Hepatocyte (in vitro differentiated cells): ENCODE data around the gene ZNF584. TPM values are rescaled to one million over a fixed set of nuclear protein-coding genes. Genes with fewer than 3 reads are reported as not detected.

Experiments used
- DNase-seq: peaks from one replicate; pipeline ENCODE4 v3.0.0-alpha.2; 2016; ENCODE audit warnings: low spot score
- H2AFZ ChIP-seq: fragments of 200-600 bp; sonication (generic); 2 replicates; pipeline ENCODE4 v1.6.0; 2016; ENCODE audit warnings: antibody characterized with exemption, mild to moderate bottlenecking
- H3K27ac ChIP-seq: fragments of 200-600 bp; sonication (generic); 2 replicates; pipeline ENCODE4 v1.5.1; 2016; ENCODE audit warnings: mild to moderate bottlenecking
- H3K27me3 ChIP-seq: fragments of 200-600 bp; sonication (generic); 2 replicates; pipeline ENCODE4 v1.6.1; 2016
- H3K36me3 ChIP-seq: fragments of 200-600 bp; sonication (generic); replicated peaks from 2 replicates; pipeline ENCODE4 v1.5.1; 2016; ENCODE audit warnings: low read depth; ENCODE audit not compliant: insufficient read depth
- H3K4me1 ChIP-seq: fragments of 200-600 bp; sonication (generic); 2 replicates; pipeline ENCODE4 v1.5.1; 2016; ENCODE audit warnings: mild to moderate bottlenecking, moderate library complexity; ENCODE audit not compliant: insufficient read depth
- H3K4me2 ChIP-seq: fragments of 200-600 bp; sonication (generic); 2 replicates; pipeline ENCODE4 v1.6.0; 2016
- H3K4me3 ChIP-seq: fragments of 200-600 bp; sonication (generic); 2 replicates; pipeline ENCODE4 v1.5.1; 2016; ENCODE audit warnings: mild to moderate bottlenecking
- H3K79me2 ChIP-seq: fragments of 200-600 bp; sonication (generic); 2 replicates; pipeline ENCODE4 v1.6.0; 2017; ENCODE audit warnings: mild to moderate bottlenecking
- H3K9me2 ChIP-seq: fragments of 200-600 bp; sonication (generic); replicated peaks from 2 replicates; pipeline ENCODE4 v1.6.0; 2017; ENCODE audit warnings: mild to moderate bottlenecking; ENCODE audit not compliant: insufficient read depth
- H3K9me3 ChIP-seq: fragments of 200-600 bp; sonication (generic); 2 replicates; pipeline ENCODE4 v1.5.1; 2016; ENCODE audit warnings: low read depth, mild to moderate bottlenecking
- H4K20me1 ChIP-seq: fragments of 200-600 bp; sonication (generic); 2 replicates; pipeline ENCODE4 v1.6.0; 2016; ENCODE audit warnings: mild to moderate bottlenecking; ENCODE audit not compliant: insufficient read depth, poor library complexity, severe bottlenecking
- CTCF ChIP-seq: fragments of 200-600 bp; sonication (generic); IDR thresholded peaks from 2 replicates; pipeline ENCODE4 v1.5.1; 2016; ENCODE audit warnings: antibody characterized with exemption, mild to moderate bottlenecking; ENCODE audit not compliant: poor library complexity
- EZH2 ChIP-seq: fragments of 200-600 bp; sonication (generic); IDR thresholded peaks from 2 replicates; pipeline ENCODE4 v1.6.1; 2016; ENCODE audit warnings: antibody characterized with exemption, mild to moderate bottlenecking, borderline replicate concordance
- EZH2phosphoT487 ChIP-seq: fragments of 200-600 bp; sonication (generic); IDR thresholded peaks from one replicate; pipeline ENCODE4 v1.6.1; 2018; ENCODE audit warnings: antibody characterized with exemption, mild to moderate bottlenecking, low read depth, moderate library complexity; ENCODE audit not compliant: unreplicated experiment, severe bottlenecking
- WGBS: methylation state at CpG from one replicate; pipeline ENCODE4 v1.1.6; 2016; ENCODE audit warnings: low lambda C conversion rate; ENCODE audit errors: missing lambda C conversion rate; 5-methylcytosine and 5-hydroxymethylcytosine counted together
- polyA plus RNA-seq: library from polyadenylated mRNA; unstranded; fragments of >200 nt; fragmentation: Nextera tagmentation; extraction: Ambion mirVana; gene quantifications from 2 replicates; pipeline ENCODE4 v1.2.1, GENCODE V29; 2016
- total RNA-seq: library from RNA; depleted of rRNA; stranded (reverse); fragments of >200 nt; gene quantifications from 2 replicates; pipeline ENCODE4 v1.2.3, GENCODE V29; 2014

Gene ZNF584
- total and polyA plus RNA-seq, 2 experiments from 2014 or later, result 5.5 to 7.9 TPM

DNA sequence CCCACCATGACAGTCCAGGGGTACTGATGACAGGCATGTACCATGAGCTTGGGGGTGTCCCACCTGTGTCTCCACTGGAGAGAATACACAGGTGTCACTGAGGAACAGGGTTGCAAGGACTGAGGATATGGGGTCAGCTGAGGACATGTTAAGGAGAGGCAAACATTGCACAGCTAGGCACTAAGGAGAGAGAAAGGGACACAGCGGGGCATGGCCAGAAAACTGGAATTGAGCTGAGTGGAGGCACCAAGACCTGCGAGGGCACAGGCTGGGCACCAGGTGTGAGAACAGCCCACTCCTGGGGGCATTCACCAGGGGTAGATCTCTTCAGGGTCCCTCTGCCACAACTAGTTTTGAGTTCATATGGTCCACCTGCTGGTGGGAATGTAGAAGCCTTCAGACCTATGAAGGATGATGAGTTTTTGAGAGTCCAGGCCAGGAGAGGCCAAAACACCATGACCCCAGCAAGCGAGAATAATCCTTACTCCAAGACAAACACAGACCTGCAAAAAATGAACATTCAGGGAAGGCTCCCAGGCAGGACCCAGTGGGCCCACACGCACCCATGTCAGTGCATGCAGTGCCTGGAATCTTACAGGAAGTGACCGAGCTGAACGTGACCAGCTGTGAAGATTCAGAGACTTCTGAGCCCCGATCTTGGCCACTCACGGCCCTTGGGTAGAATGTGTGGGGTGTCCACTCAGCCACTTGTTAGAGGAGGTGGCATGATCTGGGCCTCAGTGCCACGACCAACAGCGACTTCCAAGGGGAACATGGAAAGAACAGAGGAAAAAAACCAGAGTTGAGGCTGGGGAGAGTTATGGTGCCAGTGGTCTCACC is 1.4 kb upstream of the ZNF584 start:
- peak overlapping the region; percentile 95 for H3K27ac ChIP-seq
- no peaks in the 10 kb centered on the region for H3K9me3 ChIP-seq
- TF ChIP-seq CTCF, result peak; percentile 35
- TF ChIP-seq EZH2phosphoT487, result no peak
- H4K20me1 ChIP-seq, result no peaks in the 10 kb centered on the region
- H3K4me2 ChIP-seq, result peak overlapping the region; percentile 90
- no peaks in the 10 kb centered on the region for H3K27me3 ChIP-seq
- no peaks in the 10 kb centered on the region for H3K9me2 ChIP-seq
- H3K4me1 ChIP-seq, result peaks cover 10% of the 10 kb centered on the region
- H3K4me3 ChIP-seq, result peak overlapping the region; percentile 61
- 83% methylated on average over 10 of the region's 10 CpGs for WGBS
- DNase-seq, result peak; percentile 26
- H3K79me2 ChIP-seq, result peaks cover 48% of the 10 kb centered on the region
- H3K36me3 ChIP-seq, result no peaks in the 10 kb centered on the region
- no peak overlapping the region for H2AFZ ChIP-seq

- DNase-seq, result peak; percentile 46
- Histone ChIP-seq H3K4me1 (peaks cover 8% of the 10 kb centered on the region), H4K20me1 (no peaks in the 10 kb centered on the region), H2AFZ (peak overlapping the region; percentile 65), H3K79me2 (peaks cover 45% of the 10 kb centered on the region), H3K9me2 (no peaks in the 10 kb centered on the region), H3K27ac (peak overlapping the region; percentile 95), H3K36me3 (no peaks in the 10 kb centered on the region), H3K27me3 (no peaks in the 10 kb centered on the region), H3K4me3 (peak overlapping the region; percentile 61), H3K4me2 (peak overlapping the region; percentile 90), H3K9me3 (no peaks in the 10 kb centered on the region)
- TF ChIP-seq EZH2phosphoT487 (no peak), EZH2 (no peak), CTCF (no peak)
- 24% methylated on average over 22 of the region's 22 CpGs for WGBS
Measured at GRCh38 chr19:58407658-58408151, 744 bp upstream of the ZNF584 start.

DNA sequence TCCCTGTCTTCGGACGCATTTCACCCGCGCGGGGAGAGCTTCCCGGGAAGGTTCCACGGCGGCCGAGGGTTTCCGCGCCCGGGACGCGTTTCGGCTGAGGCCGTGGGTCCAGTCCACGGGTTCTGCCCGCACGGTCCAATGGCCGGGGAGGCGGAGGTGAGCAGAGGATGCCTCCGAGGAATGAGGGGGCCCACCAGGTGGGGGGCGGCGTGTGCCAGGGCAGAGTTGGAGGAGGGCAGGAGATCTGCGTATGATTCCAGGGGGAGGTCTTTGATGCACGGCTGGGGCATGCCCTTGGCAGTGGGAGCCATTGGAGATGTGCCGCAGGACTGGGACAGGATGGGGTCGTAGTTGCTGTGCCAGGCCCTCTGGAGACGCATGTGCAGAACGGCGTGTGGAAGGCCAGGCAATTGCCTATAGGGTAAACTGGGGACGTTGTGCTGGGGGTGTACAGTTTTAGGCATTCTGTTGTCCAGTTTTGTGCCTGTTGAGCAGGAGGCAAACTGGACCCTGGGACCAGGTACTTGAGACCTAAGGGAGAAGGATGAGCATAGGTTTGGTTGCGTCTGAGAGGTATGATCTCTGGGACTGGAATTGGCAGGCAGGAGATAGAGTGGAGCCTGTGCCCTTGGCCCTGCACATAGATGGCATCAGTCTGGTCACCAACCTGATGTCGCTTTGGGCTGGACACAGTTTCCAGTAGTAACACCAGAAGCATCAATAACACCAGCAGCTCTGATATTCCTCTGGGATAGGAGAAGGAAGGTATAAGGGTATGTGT is 751 bp downstream of the ZNF584 start:
- Histone ChIP-seq H3K9me3 (no peaks in the 10 kb centered on the region), H3K4me2 (peak overlapping the region; percentile 97), H3K4me1 (peaks cover 8% of the 10 kb centered on the region), H4K20me1 (no peaks in the 10 kb centered on the region), H3K79me2 (peaks cover 40% of the 10 kb centered on the region), H2AFZ (peak overlapping the region; percentile 98), H3K27ac (peak overlapping the region; percentile 95), H3K36me3 (no peaks in the 10 kb centered on the region), H3K9me2 (no peaks in the 10 kb centered on the region), H3K4me3 (peak overlapping the region; percentile 61), H3K27me3 (no peaks in the 10 kb centered on the region)
- TF ChIP-seq EZH2, result no peak
- TF ChIP-seq EZH2phosphoT487, result no peak
- TF ChIP-seq CTCF, result no peak
- peak; percentile 56 for DNase-seq
- 11% methylated on average over 30 of the region's 34 CpGs for WGBS
